ENCODE measurements around the gene ROR2. TPM values are rescaled to one million over a fixed set of nuclear protein-coding genes. Genes with fewer than 3 reads are reported as not detected.
"Not testable (repeated sequence)": the region's sequence is repeated elsewhere in the genome, so short reads cannot be mapped to it uniquely, and the experiment has no call there.

The ROR2 gene
- total RNA-seq, 2 donors from 2014 or later, result 24.7 to 28.4 TPM

DNA sequence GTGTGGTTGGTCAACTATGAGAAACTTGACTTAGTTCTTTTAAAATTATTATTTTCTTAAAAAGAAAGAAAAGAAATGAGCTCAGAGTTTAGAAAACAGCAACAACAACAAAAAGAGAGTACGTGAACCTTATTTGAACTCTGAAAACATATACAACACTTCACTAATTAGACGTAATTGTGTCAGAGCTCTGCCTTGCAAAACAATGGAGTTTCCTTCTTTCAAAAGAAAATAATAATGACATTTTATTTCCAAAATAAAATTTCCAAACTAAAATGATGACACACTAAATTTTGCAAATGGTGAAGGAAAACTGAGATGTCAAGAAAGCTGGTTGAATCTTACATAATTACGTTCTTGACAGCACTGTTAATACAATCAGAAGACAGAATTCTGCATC lies 15.4 kb downstream of the ROR2 start:
- intact Hi-C loops (cut with DNase I), result no loop called here
- no peak for DNase-seq (ENCODE audit: low spot score)

- intact Hi-C loops (cut with DNase I), result no loop called here
These were observed 16.3 kb downstream of the ROR2 start for GRCh38 chr9:91933556-91934352.

GRCh38 chr9:91930475-91930874 lies 19.6 kb downstream of the ROR2 start:
- DNase-seq (ENCODE audit: low spot score), result no peak
- intact Hi-C loops (cut with DNase I), result no loop called here

More at GRCh38 chr9:91933556-91934352, 16.3 kb downstream of the ROR2 start:
- DNase-seq (ENCODE audit: low spot score), result no peak

- intact Hi-C loops (cut with DNase I), result no loop called here
- DNase-seq (ENCODE audit: low spot score), result no peak
These were observed 20.7 kb downstream of the ROR2 start for GRCh38 chr9:91929331-91929730.

- DNase-seq (ENCODE audit: low spot score), result no peak
- intact Hi-C loops (cut with DNase I), result no loop called here
These were observed 22.0 kb downstream of the ROR2 start for GRCh38 chr9:91927922-91928510.

DNA sequence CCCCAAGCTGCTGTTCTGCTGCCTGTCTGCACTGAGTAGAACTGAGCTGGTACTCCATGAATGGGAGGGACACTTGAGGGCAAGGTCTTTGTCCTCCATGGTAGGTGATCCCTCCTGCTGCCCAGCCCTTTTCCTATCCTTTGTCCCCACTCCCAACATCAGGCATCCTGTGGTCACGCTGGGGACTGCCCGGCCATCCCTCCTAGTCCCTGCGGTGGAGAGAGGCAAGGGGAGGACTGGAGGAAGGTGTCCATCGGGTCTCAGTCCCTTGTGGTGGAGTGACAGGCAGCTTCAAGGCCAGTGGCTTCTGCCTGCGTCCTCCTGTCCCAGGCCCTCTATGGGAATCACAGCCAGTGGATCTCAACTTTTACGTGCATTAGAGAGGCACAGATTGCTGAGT lies 25.9 kb downstream of the ROR2 start:
- intact Hi-C loops (cut with DNase I), result no loop called here
- no peak for DNase-seq (ENCODE audit: low spot score)

DNA sequence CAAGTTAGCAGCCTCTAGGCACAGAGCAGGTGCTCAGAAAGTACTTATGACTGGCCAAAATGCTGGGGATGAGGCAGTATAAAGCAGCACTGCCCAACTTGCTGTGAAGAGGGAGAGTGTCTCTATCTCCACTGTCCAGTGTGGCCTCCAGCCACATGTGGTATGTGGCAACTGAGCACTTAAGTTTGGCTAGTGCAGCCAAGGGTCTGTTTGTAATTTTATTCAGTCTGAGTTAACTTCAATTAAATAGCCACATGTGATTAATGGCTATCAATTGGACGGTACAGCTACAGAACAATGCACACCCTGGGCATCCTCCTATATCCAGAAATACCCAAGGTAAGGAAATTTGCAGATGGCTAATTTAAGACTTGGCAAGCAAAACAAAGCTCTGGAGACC lies 26.9 kb downstream of the ROR2 start:
- intact Hi-C loops (cut with DNase I), result no loop called here
- no peak for DNase-seq (ENCODE audit: low spot score)

GRCh38 chr9:91921371-91921770 lies 28.7 kb downstream of the ROR2 start:
- intact Hi-C loops (cut with DNase I), result no loop called here
- DNase-seq (ENCODE audit: low spot score), result no peak

DNA sequence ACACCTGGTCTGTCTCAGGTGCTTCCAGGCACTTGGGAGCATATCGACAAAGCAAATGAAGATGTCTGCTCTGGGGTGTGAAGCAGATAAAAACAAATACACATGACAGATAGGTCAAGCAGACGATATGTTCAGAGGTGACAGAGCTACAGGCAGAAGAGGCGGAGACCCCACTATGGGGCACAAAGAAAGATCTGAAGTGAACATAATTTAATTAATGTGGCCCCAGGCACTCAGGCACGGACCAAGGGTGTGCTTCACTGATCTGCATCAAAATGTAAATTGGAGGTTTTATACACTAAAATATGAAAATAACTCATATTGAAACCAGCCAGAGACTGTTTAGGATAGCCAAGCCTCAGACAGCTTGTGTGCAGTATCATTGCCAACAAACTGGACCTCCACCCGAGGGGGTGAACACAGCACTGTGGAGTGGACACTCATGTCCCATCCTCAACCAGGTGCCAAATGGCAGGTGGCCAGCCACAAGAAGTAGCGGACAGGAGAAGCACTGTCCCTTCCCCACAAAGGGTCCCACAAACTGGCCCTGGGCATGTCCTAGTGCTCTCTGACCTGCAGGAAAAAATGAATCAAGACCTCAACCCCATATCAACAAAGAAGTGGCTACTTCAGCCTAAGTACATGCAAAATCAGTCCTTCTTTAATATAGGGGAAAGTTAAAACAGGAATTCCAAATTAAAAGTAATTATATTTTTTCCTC lies 29.2 kb downstream of the ROR2 start:
- no peak for DNase-seq (ENCODE audit: low spot score)
- intact Hi-C loops (cut with DNase I), result no loop called here

DNA sequence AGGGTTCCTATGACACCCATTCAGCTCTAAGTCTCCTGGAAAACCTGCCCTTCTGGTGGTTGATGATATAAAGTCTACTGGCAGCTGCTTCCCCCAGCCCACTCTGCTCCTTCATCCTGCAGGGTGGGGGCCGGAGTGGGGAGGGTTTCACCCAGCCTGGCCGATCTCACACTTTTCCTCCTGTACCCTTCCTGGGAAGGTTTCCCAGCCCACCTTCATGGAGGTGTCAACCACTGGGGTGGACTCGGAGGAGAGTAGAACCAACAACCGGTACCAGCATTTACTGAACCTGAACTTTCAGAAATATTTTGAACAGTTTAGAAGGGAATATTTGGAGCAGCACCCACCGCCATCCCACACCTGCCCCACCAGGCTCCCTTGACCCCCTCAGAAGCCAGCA lies 30.4 kb downstream of the ROR2 start:
- intact Hi-C loops (cut with DNase I), result no loop called here

DNA sequence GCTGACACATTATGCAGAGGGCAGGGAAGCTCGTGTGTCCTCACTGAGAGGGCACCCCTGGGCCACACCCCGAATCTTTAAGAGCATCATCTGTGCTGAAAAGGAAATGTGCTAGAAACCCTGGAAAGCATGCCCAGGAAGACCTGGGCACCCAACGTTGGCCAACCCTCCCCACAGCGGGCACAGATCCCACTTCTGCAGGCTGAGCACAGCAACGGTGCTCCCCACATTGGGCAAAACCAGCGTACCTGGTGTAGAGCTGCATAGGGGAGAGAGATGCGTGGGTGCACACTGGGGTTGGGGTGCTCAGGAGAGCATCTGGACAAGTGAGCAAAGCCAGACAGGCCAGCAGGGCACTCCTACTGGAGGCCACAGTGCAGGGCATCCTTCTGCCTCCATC lies 32.6 kb downstream of the ROR2 start:
- DNase-seq (ENCODE audit: low spot score), result no peak
- intact Hi-C loops (cut with DNase I), result no loop called here

More for the DNA sequence above, 30.4 kb downstream of the ROR2 start:
- DNase-seq (ENCODE audit: low spot score), result no peak

GRCh38 chr9:91915524-91916263 lies 34.3 kb downstream of the ROR2 start:
- no peak for DNase-seq (ENCODE audit: low spot score)
- intact Hi-C loops (cut with DNase I), result no loop called here

- DNase-seq (ENCODE audit: low spot score), result no peak
- intact Hi-C loops (cut with DNase I), result no loop called here
These were observed 35.1 kb downstream of the ROR2 start for GRCh38 chr9:91914937-91915336.

- DNase-seq (ENCODE audit: low spot score), result no peak
These were observed 35.6 kb downstream of the ROR2 start for GRCh38 chr9:91914404-91914803.

DNA sequence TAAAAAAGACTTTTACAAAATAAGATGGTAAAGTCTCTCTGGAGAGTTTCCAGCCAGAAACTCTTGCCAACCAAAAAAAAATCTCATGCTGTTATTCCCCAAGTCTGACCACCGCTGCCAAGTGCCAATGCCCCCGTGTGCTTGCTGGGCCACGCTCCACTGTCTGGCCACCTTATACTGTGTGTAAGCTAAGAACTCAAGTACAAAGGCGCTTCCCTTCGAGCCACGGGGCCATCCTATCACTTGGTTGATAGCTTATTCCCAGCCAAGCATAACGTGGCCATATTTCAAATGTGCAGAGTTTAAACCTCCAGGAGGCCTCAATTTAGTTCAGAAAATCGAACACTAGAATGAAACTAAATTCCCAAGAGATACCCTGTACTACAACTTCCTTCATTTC lies 36.0 kb downstream of the ROR2 start:
- intact Hi-C loops (cut with DNase I), result no loop called here
- DNase-seq (ENCODE audit: low spot score), result no peak

More at GRCh38 chr9:91914404-91914803, 35.6 kb downstream of the ROR2 start:
- intact Hi-C loops (cut with DNase I), result no loop called here

GRCh38 chr9:91913096-91913495 lies 36.9 kb downstream of the ROR2 start:
- intact Hi-C loops (cut with DNase I), result no loop called here
- DNase-seq (ENCODE audit: low spot score), result no peak

DNA sequence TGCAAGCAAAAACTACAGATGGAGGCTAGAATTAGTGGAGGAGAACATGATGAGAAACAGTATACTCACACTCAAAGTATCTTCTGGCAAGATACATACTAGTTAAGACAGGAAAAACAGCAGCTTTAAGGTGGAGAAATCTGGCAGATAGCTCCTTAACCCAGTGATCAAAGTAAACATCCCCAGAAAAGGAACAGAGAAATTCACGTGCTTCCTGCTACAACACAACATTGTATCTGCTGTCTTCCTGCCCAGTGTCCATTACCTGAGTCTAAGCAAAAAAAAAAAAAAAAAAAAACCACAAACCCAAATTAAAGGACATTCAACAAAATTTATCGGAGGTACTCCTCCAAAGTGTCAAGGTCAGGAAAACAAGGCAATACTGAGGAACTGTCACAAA lies 38.4 kb downstream of the ROR2 start:
- intact Hi-C loops (cut with DNase I), result no loop called here
- no peak for DNase-seq (ENCODE audit: low spot score)

GRCh38 chr9:91909256-91909655 lies 40.8 kb downstream of the ROR2 start:
- DNase-seq (ENCODE audit: low spot score); intact Hi-C loops (cut with DNase I): not testable (repeated sequence)

- DNase-seq (ENCODE audit: low spot score), result no peak
- intact Hi-C loops (cut with DNase I), result no loop called here
These were observed 41.3 kb downstream of the ROR2 start for GRCh38 chr9:91908746-91909145.

DNA sequence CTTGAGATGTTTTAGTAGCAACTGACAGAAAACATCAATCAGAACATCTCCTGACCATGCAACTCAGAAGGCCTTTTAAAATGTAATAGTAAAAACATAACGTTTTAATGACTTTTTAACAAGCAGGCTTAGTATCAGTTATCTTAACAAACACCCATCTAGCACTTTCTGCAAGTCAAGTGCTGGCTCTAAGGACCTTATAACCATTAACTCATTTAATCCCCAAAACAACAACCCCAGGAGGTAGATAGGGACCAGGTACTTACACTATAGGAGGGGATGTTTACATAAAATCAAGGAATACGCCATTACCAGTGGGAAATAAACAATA lies 41.8 kb downstream of the ROR2 start:
- no peak for DNase-seq (ENCODE audit: low spot score)
- intact Hi-C loops (cut with DNase I), result no loop called here

Measured in posterior vena cava (tissue), 2 donors.